GM12878 (cell line): ENCODE data around the gene RAD17. TPM values are rescaled to one million over a fixed set of nuclear protein-coding genes. Genes with fewer than 3 reads are reported as not detected.

Experiments
- BCLAF1 ChIP-seq: fragments of 450-650 bp; IDR thresholded peaks from 2 replicates; pipeline ENCODE4 v1.6.1; 2017; ENCODE audit warnings: antibody characterized with exemption, mild to moderate bottlenecking, moderate library complexity
- CHD1 ChIP-seq: IDR thresholded peaks from 2 replicates; pipeline ENCODE4 v1.6.1; 2012; ENCODE audit warnings: low read depth, low read length, improper control_type of control experiment
- CUX1 ChIP-seq: IDR thresholded peaks from 2 replicates; pipeline ENCODE4 v1.6.1; 2012; ENCODE audit warnings: improper control_type of control experiment, low read depth, low read length; ENCODE audit not compliant: insufficient replicate concordance
- E2F8 ChIP-seq: fragments of 450-650 bp; IDR thresholded peaks from 2 replicates; pipeline ENCODE4 v1.6.1; 2018; ENCODE audit warnings: mild to moderate bottlenecking, low read depth, moderate library complexity; ENCODE audit not compliant: partially characterized antibody
- ESRRA ChIP-seq: IDR thresholded peaks from 2 replicates; pipeline ENCODE4 v1.6.1; 2012; ENCODE audit warnings: mild to moderate bottlenecking, low read length, improper control_type of control experiment
- FOXM1 ChIP-seq: IDR thresholded peaks from 2 replicates; pipeline ENCODE4 v1.6.1; 2012; ENCODE audit warnings: low read depth, mild to moderate bottlenecking, inconsistent platforms, low read length, moderate library complexity
- NFIC ChIP-seq: IDR thresholded peaks from 2 replicates; pipeline ENCODE4 v1.6.1; 2012; ENCODE audit warnings: low read depth, mild to moderate bottlenecking, inconsistent platforms, low read length, moderate library complexity
- RELB ChIP-seq: fragments of 450-650 bp; IDR thresholded peaks from 2 replicates; pipeline ENCODE4 v1.6.1; 2017; ENCODE audit warnings: low read depth, mild to moderate bottlenecking, moderate library complexity
- SP1 ChIP-seq: IDR thresholded peaks from one replicate; pipeline ENCODE4 v1.6.1; 2011; ENCODE audit warnings: low read depth, low read length
- STAT3 ChIP-seq: IDR thresholded peaks from 2 replicates; pipeline ENCODE4 v1.6.1; 2011; ENCODE audit warnings: low read depth, low read length, improper control_type of control experiment
- TCF12 ChIP-seq: IDR thresholded peaks from 2 replicates; pipeline ENCODE4 v1.6.1; 2011; ENCODE audit warnings: low read depth, mild to moderate bottlenecking, low read length
- TCF7 ChIP-seq: IDR thresholded peaks from 2 replicates; pipeline ENCODE4 v1.6.1; 2014; ENCODE audit warnings: antibody characterized with exemption, borderline replicate concordance
- ZBTB33 ChIP-seq: fragments of 450-650 bp; IDR thresholded peaks from 2 replicates; pipeline ENCODE4 v1.6.1; 2017; ENCODE audit warnings: mild to moderate bottlenecking
- ZNF207 ChIP-seq: fragments of 450-650 bp; IDR thresholded peaks from 2 replicates; pipeline ENCODE4 v1.6.1; 2014; ENCODE audit warnings: antibody characterized with exemption, mild to moderate bottlenecking, borderline replicate concordance
- polyA plus RNA-seq, 11 experiments: library from polyadenylated mRNA; depleted of rRNA in 4 of 11; unstranded in 6 of 11; stranded (reverse) in 5 of 11; fragments of >200 nt; fragmentation: Nextera tagmentation in 4 of 11; fragmentation: Illumina TruSeq in 1 of 11; extraction: Ambion mirVana in 4 of 11; extraction: Trizol in 1 of 11; gene quantifications; 1 replicate in 1 of 11; 2 replicates in 10 of 11; pipeline versions ENCODE4 v1.2.1 to v1.2.3, GENCODE V29; 2011 to 2016; ENCODE audit warnings: inconsistent platforms in 2 of 11, missing spikeins in 2 of 11, low read depth in 1 of 11
- total RNA-seq, 4 experiments: library from RNA; depleted of rRNA in 3 of 4; stranded (reverse); fragments of >200 nt in 3 of 4; fragmentation: Illumina TruSeq in 1 of 4; extraction: Trizol in 1 of 4; gene quantifications; 2 replicates each; pipeline versions ENCODE4 v1.2.1 to v1.2.3, GENCODE V29; 2013 to 2021

The RAD17 gene
- total and polyA plus RNA-seq, 10 of the 15 experiments (the other 5 are each of a cell fraction or from before 2014, with no cell fraction given): 23.9 to 55.4 (median 44.5) TPM

GRCh38 chr5:69432412-69433206 is 63.0 kb downstream of the RAD17 start (continued):
- TF ChIP-seq CHD1 (no peak), TCF7 (no peak), NFIC (peak; percentile 73), E2F8 (no peak), ESRRA (no peak), TCF12 (peak; percentile 63; the same call in 1 of the 2 replicates), ZNF207 (no peak), ZBTB33 (no peak), BCLAF1 (no peak), RELB (peak; percentile 72; the same call in 1 of the 2 replicates), FOXM1 (no peak), STAT3 (no peak), SP1 (peak; percentile 26), CUX1 (peak; percentile 51)
